Activated CD4-positive, alpha-beta T cell treated with anti-CD3 and anti-CD28 coated beads for 36 hours (primary cell): Measurements from ENCODE around the gene MAN1A1. TPM values are rescaled to one million over a fixed set of nuclear protein-coding genes. Genes with fewer than 3 reads are reported as not detected.
"Not testable (repeated sequence)": the region's sequence is repeated elsewhere in the genome, so short reads cannot be mapped to it uniquely, and the experiment has no call there.

Experiments used
- ATAC-seq: fragments of 200-7000 bp; cut with Tn5 transposase; one replicate; pipeline ENCODE4 v1.10.0; 2021; ENCODE audit warnings: mild to moderate bottlenecking, moderate library complexity
- CTCF ChIA-PET: fragments of 350-600 bp; sonication (Branson Sonifier 250); formaldehyde crosslinking; loops from one replicate; lab custom pipeline; 2021; ENCODE audit warnings: antibody characterized with exemption; lab: Charles Lee
- POLR2A ChIA-PET: fragments of 350-600 bp; sonication (Branson Sonifier 250); formaldehyde crosslinking; loops from one replicate; lab custom pipeline; 2021; ENCODE audit warnings: antibody characterized with exemption, inconsistent platforms; lab: Charles Lee
- DNase-seq: peaks from one replicate; pipeline ENCODE4 v3.0.0-alpha.2; 2020
- H3K27ac Mint-ChIP-seq: one replicate; pipeline ENCODE4 v1.8.0; 2021; ENCODE audit warnings: mixed read lengths
- H3K27me3 Mint-ChIP-seq: one replicate; pipeline ENCODE4 v1.8.0; 2021; ENCODE audit warnings: mixed read lengths
- H3K36me3 Mint-ChIP-seq: one replicate; pipeline ENCODE4 v1.8.0; 2021; ENCODE audit warnings: low read depth, mixed read lengths
- H3K4me1 Mint-ChIP-seq: one replicate; pipeline ENCODE4 v1.8.0; 2021; ENCODE audit warnings: mixed read lengths
- H3K4me3 Mint-ChIP-seq: one replicate; pipeline ENCODE4 v1.8.0; 2021; ENCODE audit warnings: mild to moderate bottlenecking, moderate library complexity, mixed read lengths
- H3K9me3 Mint-ChIP-seq: one replicate; pipeline ENCODE4 v1.8.0; 2021; ENCODE audit warnings: low read depth, mixed read lengths
- intact Hi-C, 2 experiments: fragments of 100-400 bp; cut with DNase I in 1 of 2; cut with micrococcal nuclease in 1 of 2; formaldehyde crosslinking; loops; one replicate each; pipeline versions ENCODE4 v1.14.2 to v1.15.1; 2022 to 2024; cut with DNase I, micrococcal nuclease
- total RNA-seq, 2 experiments: library from RNA; stranded (reverse); gene quantifications; one replicate each; pipeline ENCODE4 v1.2.3, GENCODE V29; 2021

Gene MAN1A1
- total RNA-seq, 2 experiments from 2014 or later, result 15.3 to 18.4 TPM

GRCh38 chr6:119169355-119169754 lies 180.2 kb downstream of the MAN1A1 start:
- H3K4me1 Mint-ChIP-seq, POLR2A ChIA-PET, H3K27ac Mint-ChIP-seq, DNase-seq, CTCF ChIA-PET, H3K36me3 Mint-ChIP-seq, H3K9me3 Mint-ChIP-seq, H3K4me3 Mint-ChIP-seq, intact Hi-C loops, ATAC-seq: not testable (repeated sequence)
- peaks cover 11% of the 10 kb centered on the region for H3K27me3 Mint-ChIP-seq

- Mint-ChIP-seq H3K27me3 (peaks cover 16% of the 10 kb centered on the region), H3K27ac (no peak overlapping the region), H3K4me3 (no peak overlapping the region), H3K4me1 (no peaks in the 10 kb centered on the region), H3K36me3 (no peaks in the 10 kb centered on the region), H3K9me3 (no peaks in the 10 kb centered on the region)
- POLR2A ChIA-PET, result no interaction called here
- ATAC-seq, result no peak
- CTCF ChIA-PET, result interaction anchor here (0.7 kb wide), 1 partner anchor 653 kb away, joined by 3 read pairs; no protein-coding TSS in a partner anchor
- no peak for DNase-seq
- intact Hi-C loops, result no loop called here
These were observed 183.4 kb downstream of the MAN1A1 start for GRCh38 chr6:119166024-119166784.

- H3K27ac Mint-ChIP-seq, result no peak overlapping the region
- H3K4me1 Mint-ChIP-seq, result no peaks in the 10 kb centered on the region
- ATAC-seq (no peak), DNase-seq (no peak)
- H3K36me3 Mint-ChIP-seq, result no peaks in the 10 kb centered on the region
- H3K9me3 Mint-ChIP-seq, result no peaks in the 10 kb centered on the region
- H3K27me3 Mint-ChIP-seq, result peaks cover 20% of the 10 kb centered on the region
- POLR2A ChIA-PET, result no interaction called here
- H3K4me3 Mint-ChIP-seq, result no peak overlapping the region
- intact Hi-C loops, result no loop called here
- CTCF ChIA-PET, result interaction anchor here (0.6 kb wide), 1 partner anchor 60 kb away, joined by 5 read pairs; no protein-coding TSS in a partner anchor
These were observed 186.6 kb downstream of the MAN1A1 start for GRCh38 chr6:119163006-119163405.

- Mint-ChIP-seq H3K4me1 (no peaks in the 10 kb centered on the region), H3K27ac (no peak overlapping the region), H3K36me3 (no peaks in the 10 kb centered on the region), H3K27me3 (peaks cover 18% of the 10 kb centered on the region), H3K4me3 (no peak overlapping the region), H3K9me3 (no peaks in the 10 kb centered on the region)
- POLR2A ChIA-PET, result no interaction called here
- no peak for DNase-seq
- CTCF ChIA-PET, result interaction anchor here (0.9 to 1.3 kb wide), 2 partner anchors 28 to 56 kb away, joined by 3 read pairs; no protein-coding TSS in a partner anchor
- intact Hi-C loops, result no loop called here
- no peak for ATAC-seq
These were observed 187.3 kb downstream of the MAN1A1 start for GRCh38 chr6:119162134-119162775.

- intact Hi-C loops, result no loop called here
- CTCF ChIA-PET, result interaction anchor here (0.9 to 1.3 kb wide), 3 partner anchors 14 to 57 kb away, joined by 3 read pairs; no protein-coding TSS in a partner anchor
- Mint-ChIP-seq H3K27me3 (peaks cover 13% of the 10 kb centered on the region), H3K4me3 (no peak overlapping the region), H3K4me1 (no peaks in the 10 kb centered on the region), H3K27ac (no peak overlapping the region), H3K36me3 (no peaks in the 10 kb centered on the region), H3K9me3 (no peaks in the 10 kb centered on the region)
- POLR2A ChIA-PET, result no interaction called here
- no peak for ATAC-seq
- no peak for DNase-seq
These were observed 188.1 kb downstream of the MAN1A1 start for GRCh38 chr6:119161438-119161837.

- Mint-ChIP-seq H3K36me3 (no peaks in the 10 kb centered on the region), H3K4me3 (no peak overlapping the region), H3K27me3 (peaks cover 14% of the 10 kb centered on the region), H3K27ac (no peak overlapping the region), H3K4me1 (no peaks in the 10 kb centered on the region), H3K9me3 (no peaks in the 10 kb centered on the region)
- ATAC-seq (no peak), DNase-seq (no peak)
- ChIA-PET CTCF (interaction anchor here (1.3 kb wide), 1 partner anchor 13 kb away, joined by 3 read pairs; no protein-coding TSS in a partner anchor), POLR2A (no interaction called here)
- intact Hi-C loops, result no loop called here
These were observed 188.7 kb downstream of the MAN1A1 start for GRCh38 chr6:119160911-119161310.

GRCh38 chr6:119158057-119158848 lies 191.3 kb downstream of the MAN1A1 start:
- CTCF ChIA-PET, result interaction anchor here (0.7 kb wide), 2 partner anchors 185 to 735 kb away, joined by 3 read pairs; no protein-coding TSS in a partner anchor
- H3K4me1 Mint-ChIP-seq, result no peaks in the 10 kb centered on the region
- peaks cover 9% of the 10 kb centered on the region for H3K27me3 Mint-ChIP-seq
- H3K27ac Mint-ChIP-seq, result no peak overlapping the region
- DNase-seq (no peak), ATAC-seq (no peak)
- intact Hi-C loops, result no loop called here
- H3K9me3 Mint-ChIP-seq, result no peaks in the 10 kb centered on the region
- POLR2A ChIA-PET, result no interaction called here
- no peak overlapping the region for H3K4me3 Mint-ChIP-seq
- no peaks in the 10 kb centered on the region for H3K36me3 Mint-ChIP-seq

GRCh38 chr6:119157506-119157815 lies 192.1 kb downstream of the MAN1A1 start:
- H3K36me3 Mint-ChIP-seq, result no peaks in the 10 kb centered on the region
- H3K4me3 Mint-ChIP-seq, result no peak overlapping the region
- no peaks in the 10 kb centered on the region for H3K4me1 Mint-ChIP-seq
- CTCF ChIA-PET, result no interaction called here
- DNase-seq, result no peak
- peaks cover 9% of the 10 kb centered on the region for H3K27me3 Mint-ChIP-seq
- intact Hi-C loops, result no loop called here
- POLR2A ChIA-PET, result no interaction called here
- no peak for ATAC-seq
- no peaks in the 10 kb centered on the region for H3K9me3 Mint-ChIP-seq
- H3K27ac Mint-ChIP-seq, result no peak overlapping the region

- Mint-ChIP-seq H3K4me1 (peaks cover 2% of the 10 kb centered on the region), H3K4me3 (no peak overlapping the region), H3K27ac (no peak overlapping the region), H3K36me3 (no peaks in the 10 kb centered on the region), H3K27me3 (peaks cover 7% of the 10 kb centered on the region), H3K9me3 (no peaks in the 10 kb centered on the region)
- intact Hi-C loops, result no loop called here
- CTCF ChIA-PET, result no interaction called here
- POLR2A ChIA-PET, result no interaction called here
- ATAC-seq (no peak), DNase-seq (no peak)
These were observed 192.6 kb downstream of the MAN1A1 start for GRCh38 chr6:119156757-119157505.

GRCh38 chr6:119156082-119156481 lies 193.5 kb downstream of the MAN1A1 start:
- intact Hi-C loops, H3K36me3 Mint-ChIP-seq, POLR2A ChIA-PET, DNase-seq, ATAC-seq, H3K9me3 Mint-ChIP-seq, H3K27me3 Mint-ChIP-seq, CTCF ChIA-PET, H3K4me3 Mint-ChIP-seq, H3K27ac Mint-ChIP-seq, H3K4me1 Mint-ChIP-seq: not testable (repeated sequence)

GRCh38 chr6:119152187-119152586 lies 197.4 kb downstream of the MAN1A1 start:
- Mint-ChIP-seq H3K27ac (no peak overlapping the region), H3K9me3 (no peaks in the 10 kb centered on the region), H3K36me3 (no peaks in the 10 kb centered on the region), H3K4me1 (peaks cover 25% of the 10 kb centered on the region), H3K4me3 (no peak overlapping the region), H3K27me3 (peaks cover 6% of the 10 kb centered on the region)
- ChIA-PET POLR2A (interaction anchor here (0.6 kb wide), 1 partner anchor 882 kb away, joined by 3 read pairs; no protein-coding TSS in a partner anchor), CTCF (no interaction called here)
- DNase-seq (no peak), ATAC-seq (no peak)
- intact Hi-C loops, result loop anchor here (5.0 kb wide), 2 partner anchors 160 to 590 kb away; no protein-coding TSS in a partner anchor
